Measurements from ENCODE around the gene CCDC69.
A peak's percentile ranks its signal among the peaks of the same experiment; 100 is the strongest.
"Not testable (repeated sequence)": the region's sequence is repeated elsewhere in the genome, so short reads cannot be mapped to it uniquely, and the experiment has no call there.

Gene CCDC69

GRCh38 chr5:151186538-151186937 lies 37.4 kb downstream of the CCDC69 start:
- DNase-seq, result no peak

- DNase-seq, result no peak
These were observed 37.8 kb downstream of the CCDC69 start for GRCh38 chr5:151186052-151186451.

- DNase-seq, result no peak
These were observed 39.4 kb downstream of the CCDC69 start for GRCh38 chr5:151184316-151185042.

- no peak for DNase-seq
These were observed 40.2 kb downstream of the CCDC69 start for GRCh38 chr5:151183456-151184245.

- no peak for DNase-seq
These were observed 40.9 kb downstream of the CCDC69 start for GRCh38 chr5:151182976-151183375.

- no peak for DNase-seq
These were observed 41.4 kb downstream of the CCDC69 start for GRCh38 chr5:151182524-151182900.

GRCh38 chr5:151181818-151182523 lies 41.9 kb downstream of the CCDC69 start:
- DNase-seq, result no peak

GRCh38 chr5:151180291-151180690 lies 43.6 kb downstream of the CCDC69 start:
- no peak for DNase-seq

- no peak for DNase-seq
These were observed 44.4 kb downstream of the CCDC69 start for GRCh38 chr5:151179489-151179840.

- DNase-seq, result no peak
These were observed 45.0 kb downstream of the CCDC69 start for GRCh38 chr5:151178777-151179488.

GRCh38 chr5:151178372-151178771 lies 45.5 kb downstream of the CCDC69 start:
- no peak for DNase-seq

GRCh38 chr5:151176268-151176667 lies 47.6 kb downstream of the CCDC69 start:
- not testable (repeated sequence) for DNase-seq

- no peak for DNase-seq
These were observed 49.2 kb downstream of the CCDC69 start for GRCh38 chr5:151174612-151175101.

GRCh38 chr5:151173711-151174611 lies 49.9 kb downstream of the CCDC69 start:
- no peak for DNase-seq

- DNase-seq, result no peak
These were observed 52.4 kb downstream of the CCDC69 start for GRCh38 chr5:151171529-151171928.

- no peak for DNase-seq
These were observed 55.1 kb downstream of the CCDC69 start for GRCh38 chr5:151168602-151169344.

- DNase-seq, result no peak
These were observed 56.9 kb downstream of the CCDC69 start for GRCh38 chr5:151167022-151167421.

- peak; percentile 87 for DNase-seq
These were observed 59.1 kb downstream of the CCDC69 start for GRCh38 chr5:151164687-151165392.

- no peak for DNase-seq
These were observed 61.1 kb downstream of the CCDC69 start for GRCh38 chr5:151162776-151163175.

GRCh38 chr5:151159649-151160373 lies 64.1 kb downstream of the CCDC69 start:
- DNase-seq, result no peak
